Measurements from ENCODE around the gene DENND4A.

DENND4A gene

DNA sequence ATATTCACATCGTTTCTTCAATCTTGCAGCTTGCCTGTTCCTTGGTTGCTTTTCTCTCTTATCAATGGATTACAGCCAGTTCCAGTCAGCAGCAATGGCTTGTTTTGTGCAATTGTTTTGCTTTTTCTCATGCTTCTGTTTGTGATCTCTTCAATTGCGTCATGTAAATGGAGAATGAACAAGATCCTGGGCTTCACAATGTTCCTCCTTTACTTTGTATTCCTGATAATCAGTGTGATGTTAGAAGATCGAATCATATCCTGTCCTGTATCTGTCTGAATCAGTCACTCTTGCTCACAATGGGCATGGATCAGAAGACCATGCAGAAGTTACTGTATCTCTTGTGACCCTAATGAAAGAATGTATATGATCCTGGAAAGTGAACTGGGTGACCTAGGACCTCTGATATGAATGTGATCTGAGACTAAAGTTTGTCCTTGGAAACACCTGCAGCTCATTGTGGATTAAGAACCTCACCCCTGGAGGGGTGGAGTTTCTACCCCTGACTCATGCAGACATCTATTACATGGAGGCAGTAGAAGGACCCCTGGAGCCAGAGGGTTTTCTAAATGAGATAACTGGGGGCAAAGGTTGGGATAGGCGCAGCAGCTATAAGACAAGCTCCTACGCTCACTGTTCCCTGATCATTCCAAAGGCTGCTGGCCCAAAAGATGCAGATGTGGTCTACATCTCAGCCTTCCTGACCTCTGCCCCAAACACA lies 138.1 kb downstream of the DENND4A start:
- no peak for DNase-seq (ENCODE audit: insufficient read length, low spot score)
- FAIRE-seq, result no peak
- TF ChIP-seq CTCF (IDR thresholded peaks at IDR 0.05; ENCODE audit: insufficient read depth, missing control alignments), result no peak

- DNase-seq (ENCODE audit: insufficient read length, low spot score), result no peak
- TF ChIP-seq CTCF (IDR thresholded peaks at IDR 0.05; ENCODE audit: insufficient read depth, missing control alignments), result no peak
- no peak for FAIRE-seq
Measured at GRCh38 chr15:65653341-65653740, 138.8 kb downstream of the DENND4A start.

DNA sequence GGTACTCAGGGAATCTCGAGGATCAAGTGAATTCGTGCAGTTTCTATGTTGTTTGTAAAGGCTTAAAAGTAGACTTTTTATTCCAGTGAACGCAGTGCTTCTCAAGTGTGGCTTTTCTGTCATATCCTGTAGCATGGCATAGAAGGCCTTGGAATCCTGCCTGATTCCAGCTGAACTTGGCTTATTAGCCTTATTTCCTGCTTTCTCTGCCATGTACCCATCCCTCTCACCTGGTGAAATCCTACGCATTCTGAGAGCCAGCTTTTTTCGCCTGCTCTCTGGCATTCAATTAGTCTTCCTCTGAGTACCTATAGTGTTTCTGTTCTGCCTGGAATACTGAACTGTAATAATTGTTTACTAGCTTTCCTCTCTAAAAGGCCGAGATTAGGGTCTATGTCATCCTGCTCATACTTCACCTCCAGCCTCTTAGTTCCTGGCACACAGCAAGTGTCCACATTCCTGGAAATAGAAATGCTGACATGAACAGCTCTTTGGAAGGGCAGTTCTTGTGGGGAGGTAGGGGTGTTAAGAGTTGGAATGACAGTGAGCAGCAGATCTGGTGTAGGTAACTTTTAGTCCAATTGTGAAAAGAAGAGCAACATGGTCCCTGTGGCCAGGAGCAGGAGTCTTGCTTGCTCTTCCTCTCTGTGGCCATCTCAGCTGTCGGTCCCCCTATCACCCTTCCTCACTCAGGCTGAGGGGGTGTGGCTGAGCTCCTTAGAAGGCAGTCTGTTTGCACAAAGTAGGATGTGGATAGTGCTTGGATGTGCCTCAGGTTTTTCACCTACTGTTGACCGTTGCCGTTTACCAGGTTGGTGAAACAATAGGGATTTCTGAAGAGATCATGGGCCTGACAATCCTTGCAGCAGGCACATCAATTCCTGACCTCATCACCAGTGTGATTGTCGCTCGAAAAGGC lies 140.0 kb downstream of the DENND4A start:
- DNase-seq (ENCODE audit: insufficient read length, low spot score) (no peak), FAIRE-seq (no peak)
- no peak for TF ChIP-seq CTCF (IDR thresholded peaks at IDR 0.05; ENCODE audit: insufficient read depth, missing control alignments)

DNA sequence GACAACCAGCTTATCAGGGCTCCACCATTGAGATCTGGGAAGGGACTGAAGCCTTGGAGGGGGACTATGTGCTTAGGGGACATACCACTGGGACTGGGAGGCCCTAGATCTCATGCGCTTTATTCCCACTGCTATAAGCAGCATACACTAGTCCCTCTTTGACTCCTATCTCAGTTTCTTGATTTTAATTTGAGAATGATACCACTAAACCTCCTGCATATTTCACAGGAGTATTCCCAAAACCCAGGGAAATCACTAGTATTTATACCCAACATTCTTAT lies 141.1 kb downstream of the DENND4A start:
- TF ChIP-seq CTCF (IDR thresholded peaks at IDR 0.05; ENCODE audit: insufficient read depth, missing control alignments), result no peak
- DNase-seq (ENCODE audit: insufficient read length, low spot score) (no peak), FAIRE-seq (no peak)

DNA sequence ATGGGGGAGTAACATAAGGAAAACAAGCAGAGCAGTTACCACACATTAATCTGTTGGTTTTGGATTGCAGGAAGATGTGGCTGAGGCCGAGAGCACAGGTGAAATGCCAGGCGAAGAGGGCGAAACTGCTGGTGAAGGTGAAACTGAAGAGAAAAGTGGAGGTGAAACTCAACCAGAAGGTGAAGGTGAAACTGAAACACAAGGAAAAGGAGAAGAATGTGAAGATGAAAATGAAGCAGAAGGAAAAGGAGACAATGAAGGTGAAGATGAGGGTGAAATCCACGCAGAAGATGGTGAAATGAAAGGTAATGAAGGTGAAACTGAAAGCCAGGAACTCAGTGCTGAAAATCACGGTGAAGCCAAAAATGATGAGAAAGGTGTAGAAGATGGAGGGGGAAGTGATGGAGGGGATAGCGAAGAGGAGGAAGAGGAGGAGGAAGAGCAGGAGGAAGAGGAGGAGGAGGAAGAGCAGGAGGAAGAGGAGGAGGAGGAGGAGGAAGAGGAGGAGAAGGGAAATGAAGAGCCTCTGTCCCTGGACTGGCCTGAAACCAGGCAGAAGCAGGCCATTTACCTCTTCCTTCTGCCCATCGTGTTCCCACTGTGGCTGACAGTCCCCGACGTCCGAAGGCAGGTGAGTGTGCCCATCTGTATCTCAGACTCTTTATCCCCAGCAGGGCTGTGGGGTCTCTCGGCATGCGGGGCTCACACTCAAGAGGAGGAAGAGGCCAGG lies 141.6 kb downstream of the DENND4A start:
- FAIRE-seq (no peak), DNase-seq (ENCODE audit: insufficient read length, low spot score) (no peak)
- TF ChIP-seq CTCF (IDR thresholded peaks at IDR 0.05; ENCODE audit: insufficient read depth, missing control alignments), result no peak

DNA sequence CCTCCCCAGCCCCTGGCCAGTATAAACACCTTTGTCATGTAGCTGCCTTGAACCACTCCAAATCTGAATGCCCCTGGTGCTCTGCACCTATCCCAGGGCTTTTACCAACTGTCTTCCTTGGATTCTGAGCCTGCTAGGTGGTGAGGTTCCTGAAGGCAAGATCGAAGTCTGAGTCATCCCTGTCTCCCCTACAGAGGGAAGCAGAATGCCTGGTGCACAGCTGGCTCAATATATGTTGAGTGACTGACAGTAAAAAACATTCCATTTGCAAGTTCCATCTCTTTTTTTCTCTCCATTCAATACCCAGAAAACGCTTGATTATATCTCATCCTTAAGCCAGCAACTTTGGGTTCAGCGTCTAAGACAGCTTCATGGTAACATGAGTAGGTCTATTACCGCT lies 145.6 kb downstream of the DENND4A start:
- FAIRE-seq (no peak), DNase-seq (ENCODE audit: insufficient read length, low spot score) (no peak)

More for the DNA sequence above, 145.6 kb downstream of the DENND4A start:
- no peak for TF ChIP-seq CTCF (IDR thresholded peaks at IDR 0.05; ENCODE audit: insufficient read depth, missing control alignments)
